GM23338 (cell line): ENCODE results near the gene PLAGL1. TPM values are rescaled to one million over a fixed set of nuclear protein-coding genes. Genes with fewer than 3 reads are reported as not detected.

Source experiments
- ATAC-seq: fragments of 200-7000 bp; cut with Tn5 transposase; 3 replicates; pipeline ENCODE4 v1.9.1; 2020
- DNase-seq: peaks from one replicate; pipeline ENCODE4 v3.0.0-alpha.2; 2015; ENCODE audit warnings: low spot score
- H2AFZ ChIP-seq: fragments of 200-600 bp; sonication (generic); 2 replicates; pipeline ENCODE4 v1.8.0; 2016; ENCODE audit warnings: antibody characterized with exemption, mild to moderate bottlenecking, moderate library complexity
- H3F3A ChIP-seq: fragments of 200-600 bp; sonication (generic); replicated peaks from 2 replicates; pipeline ENCODE4 v1.8.0; 2017; ENCODE audit warnings: antibody characterized with exemption, mixed run types, low read depth
- H3K27ac ChIP-seq: fragments of 200-600 bp; sonication (generic); 2 replicates; pipeline ENCODE4 v1.6.1; 2016; ENCODE audit warnings: low read depth
- H3K27me3 ChIP-seq: fragments of 200-600 bp; sonication (generic); 2 replicates; pipeline ENCODE4 v1.8.0; 2016; ENCODE audit warnings: mild to moderate bottlenecking, mixed run types, moderate library complexity; ENCODE audit not compliant: insufficient read depth
- H3K36me3 ChIP-seq: fragments of 200-600 bp; sonication (generic); 2 replicates; pipeline ENCODE4 v1.8.0; 2016; ENCODE audit warnings: mild to moderate bottlenecking; ENCODE audit not compliant: insufficient read depth
- H3K4me1 ChIP-seq: fragments of 200-600 bp; sonication (generic); 2 replicates; pipeline ENCODE4 v1.8.0; 2016; ENCODE audit warnings: mild to moderate bottlenecking, moderate library complexity; ENCODE audit not compliant: insufficient read depth
- H3K4me2 ChIP-seq: fragments of 200-600 bp; sonication (generic); 2 replicates; pipeline ENCODE4 v1.7.1; 2017; ENCODE audit warnings: mixed run types
- H3K4me3 ChIP-seq: fragments of 200-600 bp; sonication (generic); 2 replicates; pipeline ENCODE4 v1.6.1; 2016; ENCODE audit warnings: mixed run types
- H3K79me2 ChIP-seq: fragments of 200-600 bp; sonication (generic); replicated peaks from 2 replicates; pipeline ENCODE4 v1.8.0; 2017; ENCODE audit warnings: mild to moderate bottlenecking; ENCODE audit not compliant: insufficient read depth
- H3K9me2 ChIP-seq: fragments of 200-600 bp; sonication (generic); 2 replicates; pipeline ENCODE4 v1.8.0; 2017; ENCODE audit not compliant: insufficient read depth
- H4K20me1 ChIP-seq: fragments of 200-600 bp; sonication (generic); replicated peaks from 2 replicates; pipeline ENCODE4 v1.8.0; 2017; ENCODE audit warnings: mild to moderate bottlenecking; ENCODE audit not compliant: insufficient read depth
- H3K27ac Mint-ChIP-seq: 2 replicates; pipeline ENCODE4 v1.8.0; 2020; ENCODE audit warnings: inconsistent platforms, mild to moderate bottlenecking, moderate library complexity, mixed read lengths
- H3K27me3 Mint-ChIP-seq: 3 replicates; pipeline ENCODE4 v1.8.0; 2022; ENCODE audit warnings: low read depth, mild to moderate bottlenecking, moderate library complexity, mixed read lengths, inconsistent platforms; ENCODE audit not compliant: insufficient read depth, poor library complexity
- H3K36me3 Mint-ChIP-seq: 3 replicates; pipeline ENCODE4 v1.8.0; 2021; ENCODE audit warnings: low read depth, mild to moderate bottlenecking, inconsistent platforms, moderate library complexity, mixed read lengths
- H3K4me1 Mint-ChIP-seq: 3 replicates; pipeline ENCODE4 v1.8.0; 2020; ENCODE audit warnings: mild to moderate bottlenecking, inconsistent platforms, mixed read lengths
- H3K4me3 Mint-ChIP-seq: 3 replicates; pipeline ENCODE4 v1.8.0; 2021; ENCODE audit warnings: moderate library complexity, mild to moderate bottlenecking, inconsistent platforms, mixed read lengths
- H3K9me3 Mint-ChIP-seq: 3 replicates; pipeline ENCODE4 v1.8.0; 2020; ENCODE audit warnings: moderate library complexity, mild to moderate bottlenecking, inconsistent platforms, mixed read lengths
- CREB1 ChIP-seq: fragments of 250-450 bp; sonication (Bioruptor Pico); IDR thresholded peaks from 2 replicates; pipeline ENCODE4 v1.5.0; 2020; ENCODE audit warnings: low read depth, mild to moderate bottlenecking, moderate library complexity
- CTCF ChIP-seq, 2 experiments: fragments of 200-600 bp in 1 of 2; sonication (generic) in 1 of 2; conservative IDR thresholded peaks; 2 replicates each; pipeline versions ENCODE4 v1.5.1 to v1.6.1; 2016 to 2017; ENCODE audit warnings: antibody characterized with exemption in 2 of 2, low read depth in 2 of 2, mild to moderate bottlenecking in 2 of 2, moderate library complexity in 1 of 2
- ETS1 ChIP-seq: IDR thresholded peaks from 2 replicates; pipeline ENCODE4 v1.6.1; 2016; ENCODE audit warnings: antibody characterized with exemption
- EZH2 ChIP-seq: fragments of 200-600 bp; sonication (generic); IDR thresholded peaks from one replicate; pipeline ENCODE4 v1.8.0; 2017; ENCODE audit warnings: antibody characterized with exemption, mild to moderate bottlenecking, low read depth; ENCODE audit not compliant: unreplicated experiment
- EZH2phosphoT487 ChIP-seq: fragments of 200-600 bp; sonication (generic); IDR thresholded peaks from one replicate; pipeline ENCODE4 v1.8.1; 2018; ENCODE audit warnings: antibody characterized with exemption; ENCODE audit not compliant: unreplicated experiment
- JUNB ChIP-seq: IDR thresholded peaks from one replicate; pipeline ENCODE4 v1.6.1; 2016; ENCODE audit warnings: antibody characterized with exemption; ENCODE audit not compliant: unreplicated experiment
- NANOG ChIP-seq: IDR thresholded peaks from 2 replicates; pipeline ENCODE4 v1.6.1; 2016; ENCODE audit warnings: antibody characterized with exemption, borderline replicate concordance
- POLR2AphosphoS5 ChIP-seq: IDR thresholded peaks from 2 replicates; pipeline ENCODE4 v1.6.1; 2016; ENCODE audit warnings: antibody characterized with exemption, low read depth
- STAT1 ChIP-seq: IDR thresholded peaks from one replicate; pipeline ENCODE4 v1.6.1; 2016; ENCODE audit warnings: antibody characterized with exemption; ENCODE audit not compliant: unreplicated experiment
- ZNF114 ChIP-seq: fragments of 250-450 bp; sonication (Bioruptor Pico); IDR thresholded peaks from 2 replicates; pipeline ENCODE4 v1.5.0; 2020; ENCODE audit warnings: mild to moderate bottlenecking, moderate library complexity
- ZNF331 ChIP-seq: fragments of 250-450 bp; sonication (Bioruptor Pico); IDR thresholded peaks from 2 replicates; pipeline ENCODE4 v1.5.0; 2020; ENCODE audit warnings: low read depth, mild to moderate bottlenecking, moderate library complexity
- ZNF462 ChIP-seq: fragments of 250-450 bp; sonication (Bioruptor Pico); IDR thresholded peaks from 2 replicates; pipeline ENCODE4 v1.5.0; 2020; ENCODE audit warnings: mild to moderate bottlenecking, moderate library complexity
- polyA plus RNA-seq: library from polyadenylated mRNA; unstranded; fragments of >200 nt; fragmentation: Nextera tagmentation; extraction: Ambion mirVana; gene quantifications from 2 replicates; pipeline ENCODE4 v1.2.1, GENCODE V29; 2016
- total RNA-seq: library from RNA; depleted of rRNA; stranded (reverse); fragments of >200 nt; shearing (Covaris generic); gene quantifications from 2 replicates; pipeline ENCODE4 v1.2.3, GENCODE V29; 2014

Gene PLAGL1
- total and polyA plus RNA-seq, 2 experiments from 2014 or later = 0.90 to 1.7 TPM

- DNase-seq (no peak), ATAC-seq (no peak)
- no peak overlapping the region for H2AFZ ChIP-seq
- no peaks in the 10 kb centered on the region for H3K9me2 ChIP-seq
- H3K4me1 ChIP-seq = no peaks in the 10 kb centered on the region
- Mint-ChIP-seq H3K9me3 (peaks cover 6% of the 10 kb centered on the region; the same call in 2 of the 3 replicates), H3K4me3 (no peak overlapping the region), H3K27me3 (no peaks in the 10 kb centered on the region), H3K27ac (no peak overlapping the region), H3K4me1 (no peaks in the 10 kb centered on the region), H3K36me3 (peaks cover 4% of the 10 kb centered on the region; the same call in 1 of the 3 replicates)
- no peaks in the 10 kb centered on the region for H3F3A ChIP-seq
- H4K20me1 ChIP-seq = no peaks in the 10 kb centered on the region; the same call in 1 of the 2 replicates
- 0 out of 2 replicates have a peak, but pooled peaks cover 2% of the 10 kb centered on the region for H3K36me3 ChIP-seq
- H3K4me2 ChIP-seq = no peak overlapping the region
- H3K27ac ChIP-seq = no peak overlapping the region
- no peak overlapping the region for H3K4me3 ChIP-seq
- TF ChIP-seq ZNF114 (no peak), STAT1 (no peak), EZH2phosphoT487 (no peak), EZH2 (no peak), ETS1 (no peak), CTCF (conservative IDR thresholded peaks at IDR 0.05; ENCODE audit: low read depth in 2 of 2) (no peak), ZNF462 (no peak), ZNF331 (no peak), NANOG (no peak), CREB1 (CRISPR knock-in tag) (no peak), JUNB (no peak), POLR2AphosphoS5 (no peak)
- peaks cover 9% of the 10 kb centered on the region for H3K27me3 ChIP-seq
- no peaks in the 10 kb centered on the region for H3K79me2 ChIP-seq
These were observed 9.4 kb upstream of the PLAGL1 start for GRCh38 chr6:144017166-144018094.
